Upper lobe of right lung (tissue), 1 donor: ENCODE results near the gene RIT2. TPM values are rescaled to one million over a fixed set of nuclear protein-coding genes. Genes with fewer than 3 reads are reported as not detected.

Source experiments
- ATAC-seq: fragments of 200-7000 bp; cut with Tn5 transposase; one replicate; pipeline ENCODE4 v1.9.1; 2020; ENCODE audit warnings: mild to moderate bottlenecking, moderate library complexity
- DNase-seq: peaks from one replicate; pipeline ENCODE4 v3.0.0-alpha.2; 2020
- H3K27ac ChIP-seq: fragments of 200-600 bp; one replicate; pipeline ENCODE4 v1.8.0; 2022
- H3K27me3 ChIP-seq: fragments of 200-600 bp; one replicate; pipeline ENCODE4 v1.8.0; 2022; ENCODE audit warnings: mild to moderate bottlenecking
- H3K36me3 ChIP-seq: fragments of 200-600 bp; one replicate; pipeline ENCODE4 v1.8.0; 2022
- H3K4me1 ChIP-seq: fragments of 200-600 bp; one replicate; pipeline ENCODE4 v1.8.0; 2022
- H3K4me3 ChIP-seq: fragments of 200-600 bp; one replicate; pipeline ENCODE4 v1.8.0; 2022; ENCODE audit warnings: mild to moderate bottlenecking
- H3K9me3 ChIP-seq: fragments of 200-600 bp; one replicate; pipeline ENCODE4 v1.8.0; 2022
- CTCF ChIP-seq: fragments of 200-600 bp; IDR thresholded peaks from one replicate; pipeline ENCODE4 v1.8.0; 2022; ENCODE audit warnings: antibody characterized with exemption
- intact Hi-C: fragments of 100-400 bp; cut with DNase I; formaldehyde crosslinking; loops from one replicate; pipeline ENCODE4 v1.11.0; 2022
- total RNA-seq: library from RNA; stranded (reverse); fragmentation: NEBNext Ultra II Directional; extraction: Animal tissue kit (Norgen Biotek cat#: 25700); gene quantifications from one replicate; pipeline ENCODE4 v1.2.1, GENCODE V29; 2021
- donor health status: DM: no; HTN: yes; CAD: no; lungs with severe emphysema.

The RIT2 gene
- total RNA-seq, 1 donor from 2014 or later, result not detected

GRCh38 chr18:43113220-43113895, 2.1 kb downstream of the RIT2 start:
- ATAC-seq, result no peak
- intact Hi-C loops, result no loop called here
- TF ChIP-seq CTCF, result no peak
- H3K36me3 ChIP-seq, result no peaks in the 10 kb centered on the region
- no peaks in the 10 kb centered on the region for H3K9me3 ChIP-seq
- no peaks in the 10 kb centered on the region for H3K4me1 ChIP-seq
- H3K4me3 ChIP-seq, result no peak overlapping the region
- DNase-seq, result no peak
- peaks cover 3% of the 10 kb centered on the region for H3K27me3 ChIP-seq
- no peak overlapping the region for H3K27ac ChIP-seq

GRCh38 chr18:43108882-43109281, 6.6 kb downstream of the RIT2 start:
- TF ChIP-seq CTCF, result no peak
- H3K27me3 ChIP-seq, result no peaks in the 10 kb centered on the region
- DNase-seq (no peak), ATAC-seq (no peak)
- no peaks in the 10 kb centered on the region for H3K36me3 ChIP-seq
- H3K4me1 ChIP-seq, result no peaks in the 10 kb centered on the region
- intact Hi-C loops, result no loop called here
- H3K4me3 ChIP-seq, result no peak overlapping the region
- H3K9me3 ChIP-seq, result no peaks in the 10 kb centered on the region
- no peak overlapping the region for H3K27ac ChIP-seq

GRCh38 chr18:43108469-43108868, 7.0 kb downstream of the RIT2 start:
- ATAC-seq (no peak), DNase-seq (no peak)
- Histone ChIP-seq H3K4me3 (no peak overlapping the region), H3K36me3 (no peaks in the 10 kb centered on the region), H3K9me3 (no peaks in the 10 kb centered on the region), H3K4me1 (no peaks in the 10 kb centered on the region), H3K27me3 (no peaks in the 10 kb centered on the region), H3K27ac (no peak overlapping the region)
- no peak for TF ChIP-seq CTCF
- intact Hi-C loops, result no loop called here

GRCh38 chr18:43093646-43094045, 21.8 kb downstream of the RIT2 start:
- Histone ChIP-seq H3K9me3 (no peaks in the 10 kb centered on the region), H3K27ac (no peak overlapping the region), H3K36me3 (no peaks in the 10 kb centered on the region), H3K4me1 (no peaks in the 10 kb centered on the region), H3K4me3 (no peak overlapping the region), H3K27me3 (no peaks in the 10 kb centered on the region)
- DNase-seq, result no peak
- intact Hi-C loops, result no loop called here
- ATAC-seq, result no peak
- no peak for TF ChIP-seq CTCF

GRCh38 chr18:43092539-43092938, 22.9 kb downstream of the RIT2 start:
- H3K4me3 ChIP-seq, result no peak overlapping the region
- DNase-seq (no peak), ATAC-seq (no peak)
- no peaks in the 10 kb centered on the region for H3K27me3 ChIP-seq
- no peak for TF ChIP-seq CTCF
- H3K27ac ChIP-seq, result no peak overlapping the region
- H3K9me3 ChIP-seq, result no peaks in the 10 kb centered on the region
- intact Hi-C loops, result no loop called here
- H3K4me1 ChIP-seq, result no peaks in the 10 kb centered on the region
- H3K36me3 ChIP-seq, result no peaks in the 10 kb centered on the region

- H3K36me3 ChIP-seq, result no peaks in the 10 kb centered on the region
- intact Hi-C loops, result no loop called here
- TF ChIP-seq CTCF, result no peak
- no peak overlapping the region for H3K4me3 ChIP-seq
- no peaks in the 10 kb centered on the region for H3K9me3 ChIP-seq
- DNase-seq (no peak), ATAC-seq (no peak)
- H3K27ac ChIP-seq, result no peak overlapping the region
- no peaks in the 10 kb centered on the region for H3K4me1 ChIP-seq
- no peaks in the 10 kb centered on the region for H3K27me3 ChIP-seq
These were observed 34.1 kb downstream of the RIT2 start for GRCh38 chr18:43081396-43081795.
